ENCODE results near the gene CCDC200. TPM values are rescaled to one million over a fixed set of nuclear protein-coding genes. Genes with fewer than 3 reads are reported as not detected.

CCDC200 gene
- not detected in 2 replicates for total RNA-seq (ENCODE audit: low replicate concordance)

DNA sequence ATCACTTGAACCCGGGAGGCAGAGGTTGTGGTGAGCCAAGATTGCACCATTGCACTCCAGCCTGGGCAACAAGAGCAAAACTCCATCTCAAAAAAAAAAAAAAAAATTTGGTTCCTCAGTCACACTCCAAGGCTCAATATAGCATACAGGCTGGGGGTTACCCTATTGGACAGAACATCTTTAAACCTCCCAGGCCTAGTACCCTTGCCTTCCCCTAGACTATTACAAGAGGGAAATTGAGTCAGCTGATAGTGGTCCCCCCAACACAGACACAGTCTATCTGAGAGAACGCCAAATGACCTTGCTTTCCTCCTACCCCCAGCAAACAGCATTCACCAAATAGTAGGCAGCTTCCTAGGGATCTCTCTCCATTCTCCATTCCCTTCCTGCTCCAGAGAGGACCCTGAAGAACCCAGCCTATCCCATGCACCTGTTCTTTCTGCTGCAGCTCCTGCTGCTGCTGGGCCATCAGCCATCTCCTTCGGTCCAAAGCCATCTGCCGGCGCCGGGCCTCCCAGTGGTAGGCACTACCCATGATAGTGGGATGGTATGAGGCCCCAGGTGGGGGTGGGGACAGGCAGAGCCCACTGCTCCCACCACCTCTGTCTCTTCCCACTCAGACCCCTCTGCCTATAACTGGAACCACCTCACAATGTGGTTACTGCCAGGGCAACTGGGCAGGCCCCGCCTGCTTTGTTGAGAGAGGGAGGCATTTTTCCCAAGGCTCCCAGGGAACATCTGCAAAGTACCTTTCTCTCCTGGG is at the start of gene CCDC200:
TSS of gene CCDC200 (minus strand) at position 604 of the 763 bp plus-strand sequence. CDS start at position 535, 69 bp downstream.

GRCh38 chr17:43233877-43234276 is 5.5 kb upstream of the CCDC200 start, which contains the start of gene RNU2-1:
Gene RNU2-1 (minus strand): TSS chr17:43233977.

DNA sequence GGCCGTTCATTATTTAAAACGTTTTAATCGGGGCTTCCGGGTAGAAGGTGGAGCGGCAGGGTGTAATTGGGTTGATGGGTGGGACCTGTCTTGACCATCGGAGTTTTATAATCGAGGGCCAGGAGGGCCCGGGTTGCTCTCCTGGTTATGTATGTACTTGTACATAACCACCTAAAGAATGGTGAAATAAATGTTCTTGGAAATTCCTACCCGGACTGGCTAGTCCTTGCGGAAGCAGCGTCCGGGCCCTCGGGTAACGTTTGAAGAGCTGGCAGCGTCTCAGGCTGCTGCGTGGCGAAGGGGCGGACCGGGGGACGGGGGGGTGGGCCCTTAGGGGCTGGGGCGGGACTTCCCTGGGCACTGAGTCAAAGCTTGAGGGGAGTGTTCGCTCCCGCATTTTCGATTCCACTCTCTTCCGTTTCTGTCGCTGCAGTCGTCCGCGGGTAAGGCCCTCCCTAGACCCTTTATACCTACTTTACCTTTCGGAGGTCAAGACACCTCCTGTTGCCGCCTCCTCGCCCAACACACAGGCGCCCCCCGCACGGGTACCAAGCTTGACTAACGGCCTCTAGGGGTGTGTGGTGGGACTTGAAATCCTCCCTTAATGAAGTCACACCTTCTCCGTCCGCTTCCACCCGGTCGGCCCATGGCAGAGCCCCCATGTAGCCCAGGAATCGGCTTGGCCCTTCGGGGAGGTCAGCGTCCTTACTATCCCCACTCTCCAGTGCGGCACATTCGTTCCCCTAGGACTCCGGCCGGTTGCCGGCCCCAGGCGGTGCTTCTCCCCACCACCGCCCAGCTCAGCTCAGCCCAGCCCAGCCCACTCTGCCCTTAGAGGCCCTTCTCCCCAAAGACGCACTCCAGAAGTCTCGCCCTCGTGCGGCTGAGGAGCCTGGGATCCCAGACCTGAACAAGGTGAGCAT is 16.7 kb downstream of the CCDC200 start, which contains the start of gene TMEM106A:
TSS of gene TMEM106A (plus strand) at position 396 of the 923 bp plus-strand sequence. CDS start 1,167 bp downstream, outside the sequence.

Other genes starting within 250 kb of the CCDC200 start
- 1.1 TPM in 1 of 2 replicates, not detected in the other for gene PTGES3L, start 248.5 kb downstream of the CCDC200 start, total RNA-seq (ENCODE audit: low replicate concordance)
- 10.7 and 12.1 TPM in 2 replicates for gene RUNDC1, start 248.1 kb downstream of the CCDC200 start, total RNA-seq (ENCODE audit: low replicate concordance)
- 1,818 and 2,251 TPM in 2 replicates for gene RPL27, start 230.2 kb downstream of the CCDC200 start, total RNA-seq (ENCODE audit: low replicate concordance)
- 17.7 and 20.4 TPM in 2 replicates for gene IFI35, start 221.8 kb downstream of the CCDC200 start, total RNA-seq (ENCODE audit: low replicate concordance)
- gene VAT1, start 206.2 kb downstream of the CCDC200 start, total RNA-seq (ENCODE audit: low replicate concordance): 139 and 934 TPM in 2 replicates
- gene RND2, start 203.4 kb downstream of the CCDC200 start, total RNA-seq (ENCODE audit: low replicate concordance): 0.53 and 0.82 TPM in 2 replicates
- gene BRCA1, start 103.3 kb downstream of the CCDC200 start, total RNA-seq (ENCODE audit: low replicate concordance): 3.7 and 5.0 TPM in 2 replicates
- gene NBR1, start 57.4 kb downstream of the CCDC200 start, total RNA-seq (ENCODE audit: low replicate concordance): 63.5 and 95.2 TPM in 2 replicates
- gene TMEM106A, start 16.7 kb downstream of the CCDC200 start, total RNA-seq (ENCODE audit: low replicate concordance): 1.6 and 2.0 TPM in 2 replicates
- not detected in 2 replicates for gene RNU2-1, start 5.4 kb upstream of the CCDC200 start, total RNA-seq (ENCODE audit: low replicate concordance)
- gene ARL4D, start 170.4 kb upstream of the CCDC200 start, total RNA-seq (ENCODE audit: low replicate concordance): 15.7 and 26.8 TPM in 2 replicates